NCI-H1436 treated with DMSO at 0.1 percent for 48 hours (cell line): ENCODE results near the gene TMUB1.
"Not testable (repeated sequence)": the region's sequence is repeated elsewhere in the genome, so short reads cannot be mapped to it uniquely, and the experiment has no call there.

ENCODE experiments used
- DNase-seq: peaks from one replicate; lab custom pipeline; 2025; lab: John Stamatoyannopoulos, UW

TMUB1 gene

GRCh38 chr7:151053096-151053495 lies 30.2 kb downstream of the TMUB1 start:
- no peak for DNase-seq

GRCh38 chr7:151051108-151051507 lies 32.2 kb downstream of the TMUB1 start:
- DNase-seq, result no peak

- DNase-seq, result no peak
These were observed 34.3 kb downstream of the TMUB1 start for GRCh38 chr7:151048911-151049463.

GRCh38 chr7:151047976-151048815 lies 35.1 kb downstream of the TMUB1 start, which contains the start of gene ASIC3:
ASIC3 (plus strand) TSS chr7:151048531; CDS start chr7:151048886, 355 bp downstream.
- DNase-seq, result no peak

GRCh38 chr7:151046603-151047573 lies 36.4 kb downstream of the TMUB1 start:
- no peak for DNase-seq

GRCh38 chr7:151045967-151046366 lies 37.3 kb downstream of the TMUB1 start:
- DNase-seq, result no peak

GRCh38 chr7:151045262-151045661 lies 38.0 kb downstream of the TMUB1 start:
- DNase-seq, result no peak

- DNase-seq, result no peak
These were observed 39.3 kb downstream of the TMUB1 start for GRCh38 chr7:151043959-151044358.

GRCh38 chr7:151043449-151043848 lies 39.8 kb downstream of the TMUB1 start:
- not testable (repeated sequence) for DNase-seq

GRCh38 chr7:151040616-151041375 lies 42.5 kb downstream of the TMUB1 start:
- DNase-seq, result no peak

- no peak for DNase-seq
These were observed 43.3 kb downstream of the TMUB1 start for GRCh38 chr7:151039850-151040548.

- no peak for DNase-seq
These were observed 44.1 kb downstream of the TMUB1 start for GRCh38 chr7:151038951-151039849.

GRCh38 chr7:151035902-151036301 lies 47.4 kb downstream of the TMUB1 start:
- no peak for DNase-seq

GRCh38 chr7:151035026-151035717 lies 48.1 kb downstream of the TMUB1 start:
- no peak for DNase-seq

GRCh38 chr7:151034312-151035025 lies 48.8 kb downstream of the TMUB1 start:
- DNase-seq, result no peak

GRCh38 chr7:151033864-151034249 lies 49.4 kb downstream of the TMUB1 start:
- no peak for DNase-seq

- no peak for DNase-seq
These were observed 50.1 kb downstream of the TMUB1 start for GRCh38 chr7:151032936-151033863.
